ENCODE data around the gene AFF2. TPM values are rescaled to one million over a fixed set of nuclear protein-coding genes. Genes with fewer than 3 reads are reported as not detected.

The AFF2 gene
- total RNA-seq, 1 experiment from 2014 or later = 2.0 TPM

GRCh38 chrX:148613636-148614035, 113.2 kb downstream of the AFF2 start:
- in situ Hi-C loops (cut with HindIII; ENCODE audit: low pct_unique_long_range_greater_than_20kb, low sequenced_read_pairs) = no loop called here
- DNase-seq (ENCODE audit: low read depth) = no peak

- in situ Hi-C loops (cut with HindIII; ENCODE audit: low pct_unique_long_range_greater_than_20kb, low sequenced_read_pairs) = no loop called here
- DNase-seq (ENCODE audit: low read depth) = no peak
Measured at GRCh38 chrX:148615491-148615890, 115.1 kb downstream of the AFF2 start.

GRCh38 chrX:148618470-148619445, 118.3 kb downstream of the AFF2 start:
- no peak for DNase-seq (ENCODE audit: low read depth)
- in situ Hi-C loops (cut with HindIII; ENCODE audit: low pct_unique_long_range_greater_than_20kb, low sequenced_read_pairs) = no loop called here

GRCh38 chrX:148620023-148620422, 119.6 kb downstream of the AFF2 start:
- in situ Hi-C loops (cut with HindIII; ENCODE audit: low pct_unique_long_range_greater_than_20kb, low sequenced_read_pairs) = no loop called here
- DNase-seq (ENCODE audit: low read depth) = no peak

- in situ Hi-C loops (cut with HindIII; ENCODE audit: low pct_unique_long_range_greater_than_20kb, low sequenced_read_pairs) = no loop called here
- no peak for DNase-seq (ENCODE audit: low read depth)
Measured at GRCh38 chrX:148624951-148625474, 124.6 kb downstream of the AFF2 start.

GRCh38 chrX:148628621-148629020, 128.2 kb downstream of the AFF2 start:
- in situ Hi-C loops (cut with HindIII; ENCODE audit: low pct_unique_long_range_greater_than_20kb, low sequenced_read_pairs) = no loop called here

GRCh38 chrX:148629434-148629833, 129.0 kb downstream of the AFF2 start:
- in situ Hi-C loops (cut with HindIII; ENCODE audit: low pct_unique_long_range_greater_than_20kb, low sequenced_read_pairs) = no loop called here
- no peak for DNase-seq (ENCODE audit: low read depth)

More at GRCh38 chrX:148628621-148629020, 128.2 kb downstream of the AFF2 start:
- DNase-seq (ENCODE audit: low read depth) = no peak

- in situ Hi-C loops (cut with HindIII; ENCODE audit: low pct_unique_long_range_greater_than_20kb, low sequenced_read_pairs) = no loop called here
- DNase-seq (ENCODE audit: low read depth) = no peak
Measured at GRCh38 chrX:148632444-148632843, 132.0 kb downstream of the AFF2 start.

- in situ Hi-C loops (cut with HindIII; ENCODE audit: low pct_unique_long_range_greater_than_20kb, low sequenced_read_pairs) = no loop called here
- DNase-seq (ENCODE audit: low read depth) = no peak
Measured at GRCh38 chrX:148633218-148633908, 132.9 kb downstream of the AFF2 start.

GRCh38 chrX:148634591-148634990, 134.2 kb downstream of the AFF2 start:
- DNase-seq (ENCODE audit: low read depth) = no peak
- in situ Hi-C loops (cut with HindIII; ENCODE audit: low pct_unique_long_range_greater_than_20kb, low sequenced_read_pairs) = no loop called here

- no peak for DNase-seq (ENCODE audit: low read depth)
- in situ Hi-C loops (cut with HindIII; ENCODE audit: low pct_unique_long_range_greater_than_20kb, low sequenced_read_pairs) = no loop called here
Measured at GRCh38 chrX:148643460-148643859, 143.0 kb downstream of the AFF2 start.

- no peak for DNase-seq (ENCODE audit: low read depth)
- in situ Hi-C loops (cut with HindIII; ENCODE audit: low pct_unique_long_range_greater_than_20kb, low sequenced_read_pairs) = no loop called here
Measured at GRCh38 chrX:148647651-148648050, 147.2 kb downstream of the AFF2 start.

- in situ Hi-C loops (cut with HindIII; ENCODE audit: low pct_unique_long_range_greater_than_20kb, low sequenced_read_pairs) = no loop called here
- DNase-seq (ENCODE audit: low read depth) = no peak
Measured at GRCh38 chrX:148649145-148649795, 148.9 kb downstream of the AFF2 start.

GRCh38 chrX:148658115-148658730, 157.8 kb downstream of the AFF2 start:
- no peak for DNase-seq (ENCODE audit: low read depth)
- in situ Hi-C loops (cut with HindIII; ENCODE audit: low pct_unique_long_range_greater_than_20kb, low sequenced_read_pairs) = no loop called here

GRCh38 chrX:148659481-148659880, 159.1 kb downstream of the AFF2 start:
- DNase-seq (ENCODE audit: low read depth) = no peak
- in situ Hi-C loops (cut with HindIII; ENCODE audit: low pct_unique_long_range_greater_than_20kb, low sequenced_read_pairs) = no loop called here

GRCh38 chrX:148661035-148661434, 160.6 kb downstream of the AFF2 start:
- in situ Hi-C loops (cut with HindIII; ENCODE audit: low pct_unique_long_range_greater_than_20kb, low sequenced_read_pairs) = no loop called here
- DNase-seq (ENCODE audit: low read depth) = no peak

- in situ Hi-C loops (cut with HindIII; ENCODE audit: low pct_unique_long_range_greater_than_20kb, low sequenced_read_pairs) = no loop called here
- no peak for DNase-seq (ENCODE audit: low read depth)
Measured at GRCh38 chrX:148662014-148662413, 161.6 kb downstream of the AFF2 start.

- DNase-seq (ENCODE audit: low read depth) = no peak
- in situ Hi-C loops (cut with HindIII; ENCODE audit: low pct_unique_long_range_greater_than_20kb, low sequenced_read_pairs) = no loop called here
Measured at GRCh38 chrX:148664171-148664570, 163.8 kb downstream of the AFF2 start.
